RWPE1 (cell line): ENCODE data around the gene TNFAIP3.

Experiments
- CTCF ChIA-PET: fragments of 350-600 bp; sonication (Branson Sonifier 250); formaldehyde crosslinking; extraction: SDS; loops from one replicate; lab custom pipeline; 2021; lab: Yijun Ruan, JAX
- POLR2A ChIA-PET: fragments of 400-600 bp; formaldehyde crosslinking; extraction: SDS; loops from one replicate; lab custom pipeline; 2020; ENCODE audit warnings: antibody characterized with exemption; ENCODE audit not compliant: low non-redundant PET; lab: Yijun Ruan, JAX
- DNase-seq: peaks from one replicate; pipeline ENCODE4 v3.0.0; 2012; ENCODE audit warnings: low spot score
- H3K27ac ChIP-seq: fragments of 450-650 bp; 2 replicates; pipeline ENCODE4 v1.5.1; 2017
- TF ChIP-seq, protein P1 (sequence below): fragments of 450-650 bp; conservative IDR thresholded peaks from 2 replicates; pipeline ENCODE4 v1.5.1; 2017; ENCODE audit warnings: low read depth, mild to moderate bottlenecking

TNFAIP3 gene

GRCh38 chr6:137928286-137928685 is 61.2 kb downstream of the TNFAIP3 start:
- no peak overlapping the region for H3K27ac ChIP-seq
- no peak for DNase-seq
- TF ChIP-seq, protein P1, sequence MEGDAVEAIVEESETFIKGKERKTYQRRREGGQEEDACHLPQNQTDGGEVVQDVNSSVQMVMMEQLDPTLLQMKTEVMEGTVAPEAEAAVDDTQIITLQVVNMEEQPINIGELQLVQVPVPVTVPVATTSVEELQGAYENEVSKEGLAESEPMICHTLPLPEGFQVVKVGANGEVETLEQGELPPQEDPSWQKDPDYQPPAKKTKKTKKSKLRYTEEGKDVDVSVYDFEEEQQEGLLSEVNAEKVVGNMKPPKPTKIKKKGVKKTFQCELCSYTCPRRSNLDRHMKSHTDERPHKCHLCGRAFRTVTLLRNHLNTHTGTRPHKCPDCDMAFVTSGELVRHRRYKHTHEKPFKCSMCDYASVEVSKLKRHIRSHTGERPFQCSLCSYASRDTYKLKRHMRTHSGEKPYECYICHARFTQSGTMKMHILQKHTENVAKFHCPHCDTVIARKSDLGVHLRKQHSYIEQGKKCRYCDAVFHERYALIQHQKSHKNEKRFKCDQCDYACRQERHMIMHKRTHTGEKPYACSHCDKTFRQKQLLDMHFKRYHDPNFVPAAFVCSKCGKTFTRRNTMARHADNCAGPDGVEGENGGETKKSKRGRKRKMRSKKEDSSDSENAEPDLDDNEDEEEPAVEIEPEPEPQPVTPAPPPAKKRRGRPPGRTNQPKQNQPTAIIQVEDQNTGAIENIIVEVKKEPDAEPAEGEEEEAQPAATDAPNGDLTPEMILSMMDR, result no peak
- ChIA-PET POLR2A (no interaction called here), CTCF (no interaction called here)

DNA sequence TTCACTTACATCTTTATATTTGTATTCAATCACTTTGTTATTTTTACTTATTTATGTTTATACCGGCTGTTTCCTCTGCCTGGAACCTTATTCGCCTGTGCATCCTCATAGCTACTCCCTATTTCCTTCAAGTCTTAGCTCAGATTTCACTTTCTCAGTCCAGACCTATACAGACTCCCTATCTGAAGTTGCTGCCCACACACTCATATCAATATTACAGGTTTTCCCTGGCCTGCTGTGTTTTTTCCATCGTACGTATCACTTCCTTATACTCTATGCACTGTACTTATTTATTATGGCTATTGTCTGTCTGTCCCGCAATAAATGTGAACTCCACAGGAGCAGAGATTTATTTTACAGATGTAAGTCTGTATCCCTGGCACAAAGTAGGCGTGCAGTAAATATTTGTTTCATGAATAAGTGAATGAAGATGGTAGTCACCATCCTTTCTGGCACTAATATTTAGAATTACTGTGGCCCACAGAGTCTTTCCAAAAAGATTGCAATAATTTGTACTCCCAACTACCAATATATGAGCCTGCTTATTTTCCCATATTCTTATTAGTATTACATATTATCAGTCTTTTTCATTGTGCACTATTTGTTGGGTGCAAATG is 64.9 kb downstream of the TNFAIP3 start:
- no peak for DNase-seq
- ChIA-PET CTCF (interaction anchor here (0.6 kb wide), 1 partner anchor 393 kb away, joined by 3 read pairs; no protein-coding TSS in a partner anchor), POLR2A (no interaction called here)
- no peak overlapping the region for H3K27ac ChIP-seq
- TF ChIP-seq, protein P1, result no peak
